Thyroid gland (tissue), 4 donors: ENCODE measurements around the gene TBRG4. TPM values are rescaled to one million over a fixed set of nuclear protein-coding genes. Genes with fewer than 3 reads are reported as not detected.

Experiments used
- DNase-seq, 2 donors: peaks; one replicate each; pipeline ENCODE4 v3.0.0-alpha.2; 2019
- H3K27ac ChIP-seq, 3 donors: fragments of 200-600 bp; sonication (generic); 1 replicate in 2 of 3; 2 replicates in 1 of 3; pipeline ENCODE4 v1.5.1; 2016 to 2019; ENCODE audit warnings: mild to moderate bottlenecking in 1 of 3, moderate library complexity in 1 of 3
- H3K27me3 ChIP-seq: fragments of 200-600 bp; sonication (generic); one replicate; pipeline ENCODE4 v1.5.1; 2019
- H3K36me3 ChIP-seq, 2 donors: fragments of 200-600 bp; sonication (generic); one replicate each; pipeline ENCODE4 v1.5.1; 2016 to 2019
- H3K4me1 ChIP-seq, 2 donors: fragments of 200-600 bp; sonication (generic); one replicate each; pipeline ENCODE4 v1.5.1; 2017 to 2019
- H3K4me3 ChIP-seq, 3 donors: fragments of 200-600 bp; sonication (generic); replicated peaks in 1 of 3; 1 replicate in 2 of 3; 2 replicates in 1 of 3; pipeline ENCODE4 v1.5.1; 2016; ENCODE audit warnings: mild to moderate bottlenecking in 1 of 3
- H3K9me3 ChIP-seq: fragments of 200-600 bp; sonication (generic); one replicate; pipeline ENCODE4 v1.5.1; 2017
- CTCF ChIP-seq, 6 experiments: fragments of 200-600 bp in 3 of 6; fragments of 450-650 bp in 3 of 6; sonication (generic) in 3 of 6; IDR thresholded peaks; one replicate each; pipeline ENCODE4 v1.5.1; 2016 to 2019; ENCODE audit warnings: antibody characterized with exemption in 6 of 6, mild to moderate bottlenecking in 2 of 6, inconsistent platforms in 1 of 6, moderate library complexity in 1 of 6
- POLR2A ChIP-seq, 2 donors: fragments of 450-650 bp; IDR thresholded peaks; one replicate each; pipeline ENCODE4 v1.6.1; 2017; ENCODE audit warnings: antibody characterized with exemption in 2 of 2, mild to moderate bottlenecking in 2 of 2, moderate library complexity in 1 of 2
- WGBS, 2 donors: methylation state at CpG; one replicate each; pipeline ENCODE4 v1.1.5; 2017; 5-methylcytosine and 5-hydroxymethylcytosine counted together
- intact Hi-C: fragments of 100-400 bp; cut with DNase I; formaldehyde crosslinking; loops from one replicate; pipeline ENCODE4 v1.15.1; 2023
- total RNA-seq, 4 donors: library from RNA; depleted of rRNA; stranded (reverse); fragments of >200 nt; gene quantifications; one replicate each; pipeline ENCODE4 v1.2.3, GENCODE V29; 2016

Gene TBRG4
- total RNA-seq, 4 donors from 2014 or later = 40.0 to 57.6 (median 49.3) TPM

- no peaks in the 10 kb centered on the region for H3K9me3 ChIP-seq
- DNase-seq = no peak
- no peaks in the 10 kb centered on the region for H3K27me3 ChIP-seq
- TF ChIP-seq POLR2A (IDR thresholded peaks at IDR 0.05) (no peak), CTCF (IDR thresholded peaks at IDR 0.05) (no peak)
- H3K27ac ChIP-seq = no peak overlapping the region
- no peak overlapping the region for H3K4me3 ChIP-seq
- WGBS, 2 donors = 83 to 84% methylated on average over 21 to 22 of the region's 24 CpGs
- intact Hi-C loops = no loop called here
- peaks cover 0 to 7% of the 10 kb centered on the region in 2 donors for H3K4me1 ChIP-seq
- no peaks in the 10 kb centered on the region for H3K36me3 ChIP-seq
Measured at GRCh38 chr7:45084901-45085618, 26.4 kb downstream of the TBRG4 start.

GRCh38 chr7:45084336-45084735, 27.2 kb downstream of the TBRG4 start:
- H3K36me3 ChIP-seq = no peaks in the 10 kb centered on the region
- H3K27ac ChIP-seq = no peak overlapping the region
- H3K27me3 ChIP-seq = no peaks in the 10 kb centered on the region
- intact Hi-C loops = no loop called here
- no peak for DNase-seq
- H3K9me3 ChIP-seq = no peaks in the 10 kb centered on the region
- H3K4me1 ChIP-seq = peaks cover 0 to 7% of the 10 kb centered on the region in 2 donors
- 71 to 85% methylated on average over 2 to 5 of the region's 5 CpGs for WGBS, 2 donors
- TF ChIP-seq POLR2A (IDR thresholded peaks at IDR 0.05) (no peak), CTCF (IDR thresholded peaks at IDR 0.05) (no peak)
- no peak overlapping the region for H3K4me3 ChIP-seq

DNA sequence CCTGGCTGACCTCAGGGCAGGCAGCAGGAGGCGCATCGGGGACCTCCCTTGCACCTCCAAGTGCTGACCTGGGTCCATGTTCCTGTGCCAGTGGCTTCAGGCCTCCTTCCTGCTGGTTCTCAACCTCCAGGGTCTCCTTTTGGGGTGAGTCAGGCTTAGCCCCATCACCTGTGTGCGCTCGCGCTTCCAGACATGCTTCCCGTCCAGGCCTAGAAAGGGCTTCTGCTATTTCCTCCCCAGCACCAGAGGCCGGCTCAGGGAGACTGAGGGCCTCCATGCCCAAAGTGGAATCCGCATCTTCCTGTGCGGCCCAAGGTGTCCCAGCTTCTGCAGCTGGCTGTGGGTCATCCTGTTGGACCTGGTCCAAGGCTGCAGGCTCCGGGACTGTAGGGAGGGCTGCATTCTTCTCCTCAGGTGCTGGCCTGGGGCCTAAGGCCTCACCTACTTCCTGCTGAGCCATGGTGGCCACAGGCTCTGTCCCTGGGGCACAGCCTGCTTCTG, 28.6 kb downstream of the TBRG4 start:
- H3K4me1 ChIP-seq = no peaks in the 10 kb centered on the region
- no peaks in the 10 kb centered on the region for H3K9me3 ChIP-seq
- no peak for DNase-seq
- intact Hi-C loops = no loop called here
- no peak overlapping the region for H3K4me3 ChIP-seq
- TF ChIP-seq CTCF (IDR thresholded peaks at IDR 0.05) (no peak), POLR2A (IDR thresholded peaks at IDR 0.05) (no peak)
- no peaks in the 10 kb centered on the region for H3K36me3 ChIP-seq
- H3K27ac ChIP-seq = no peak overlapping the region
- H3K27me3 ChIP-seq = no peaks in the 10 kb centered on the region
- WGBS, 2 donors = 69 to 100% methylated on average over 1 to 8 of the region's 10 CpGs

DNA sequence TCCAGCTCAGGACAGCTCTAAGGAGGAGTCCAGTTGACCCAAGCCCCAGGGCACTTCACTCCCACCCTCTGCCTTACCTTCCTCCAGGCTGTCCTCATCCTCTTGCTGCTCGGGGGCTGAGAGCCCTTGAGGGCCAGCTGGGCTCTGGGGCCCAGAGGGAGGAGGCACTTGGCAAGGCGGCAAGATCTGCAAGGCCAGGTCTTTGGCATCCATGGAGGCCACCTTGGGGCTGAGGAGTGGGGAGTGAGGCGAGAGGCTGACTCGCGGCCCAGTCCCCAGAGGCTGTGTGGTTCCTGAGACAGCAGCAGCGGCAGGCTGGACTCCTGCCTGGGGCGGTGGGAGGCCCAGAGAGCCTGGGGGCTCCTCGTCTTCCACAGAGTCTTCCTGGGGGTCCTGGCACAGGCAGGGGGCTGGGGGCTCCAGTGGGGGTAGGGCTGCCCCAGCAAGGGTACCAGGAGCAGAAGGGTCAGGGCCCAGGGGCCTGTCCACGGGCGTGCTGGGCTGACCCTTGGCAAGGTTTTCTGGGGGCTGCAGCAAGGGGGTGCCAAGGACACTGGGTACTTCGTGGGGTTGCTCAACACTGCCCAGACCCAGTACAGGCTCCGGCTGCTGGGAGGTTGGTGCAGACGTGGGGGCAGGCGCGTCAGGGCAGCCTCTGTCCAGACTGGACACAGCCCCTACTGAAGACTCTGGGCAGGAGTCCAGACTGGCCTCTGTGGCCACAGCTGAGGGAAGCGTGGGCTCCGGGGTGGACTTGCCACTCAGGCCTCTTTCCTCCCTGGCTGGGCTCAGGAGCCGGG, 29.3 kb downstream of the TBRG4 start:
- Histone ChIP-seq H3K4me1 (no peaks in the 10 kb centered on the region), H3K4me3 (no peak overlapping the region), H3K9me3 (no peaks in the 10 kb centered on the region), H3K36me3 (peaks cover 0 to 2% of the 10 kb centered on the region in 2 donors), H3K27me3 (no peaks in the 10 kb centered on the region), H3K27ac (no peak overlapping the region)
- WGBS, 2 donors = 82% methylated on average over 12 of the region's 18 CpGs; no CpG with 5 or more reads in 1 of the 2 donors
- no peak for TF ChIP-seq CTCF (IDR thresholded peaks at IDR 0.05)
- TF ChIP-seq POLR2A (IDR thresholded peaks at IDR 0.05) = no peak
- DNase-seq = no peak
- intact Hi-C loops = no loop called here

DNA sequence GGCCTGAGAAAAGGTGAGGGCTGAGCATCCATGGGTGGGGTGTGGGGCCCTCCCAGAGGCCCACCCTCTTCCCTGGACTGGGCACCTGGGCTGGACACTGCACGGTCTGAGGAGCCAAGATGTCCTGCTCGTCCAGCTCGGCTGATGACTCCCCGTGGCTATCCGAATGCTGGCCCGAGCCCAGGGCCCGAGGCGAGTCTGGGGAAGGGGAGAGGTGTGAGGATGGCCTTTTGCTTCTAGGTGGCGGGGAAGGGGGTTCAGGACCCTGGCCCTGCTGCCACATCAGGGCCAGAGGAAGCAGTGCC, 29.9 kb downstream of the TBRG4 start:
- H3K4me1 ChIP-seq = no peaks in the 10 kb centered on the region
- H3K9me3 ChIP-seq = no peaks in the 10 kb centered on the region
- H3K4me3 ChIP-seq = no peak overlapping the region
- no peak for DNase-seq
- 80 to 90% methylated on average over 1 to 9 of the region's 9 CpGs for WGBS, 2 donors
- peaks cover 4 to 7% of the 10 kb centered on the region in 2 donors for H3K36me3 ChIP-seq
- no peak for TF ChIP-seq CTCF (IDR thresholded peaks at IDR 0.05)
- TF ChIP-seq POLR2A (IDR thresholded peaks at IDR 0.05) = no peak
- H3K27me3 ChIP-seq = no peaks in the 10 kb centered on the region
- H3K27ac ChIP-seq = no peak overlapping the region
- intact Hi-C loops = no loop called here
